ENCODE data around the gene C20orf96. TPM values are rescaled to one million over a fixed set of nuclear protein-coding genes. Genes with fewer than 3 reads are reported as not detected.

C20orf96 gene
- total RNA-seq, 1 experiment from 2014 or later = 3.8 TPM

DNA sequence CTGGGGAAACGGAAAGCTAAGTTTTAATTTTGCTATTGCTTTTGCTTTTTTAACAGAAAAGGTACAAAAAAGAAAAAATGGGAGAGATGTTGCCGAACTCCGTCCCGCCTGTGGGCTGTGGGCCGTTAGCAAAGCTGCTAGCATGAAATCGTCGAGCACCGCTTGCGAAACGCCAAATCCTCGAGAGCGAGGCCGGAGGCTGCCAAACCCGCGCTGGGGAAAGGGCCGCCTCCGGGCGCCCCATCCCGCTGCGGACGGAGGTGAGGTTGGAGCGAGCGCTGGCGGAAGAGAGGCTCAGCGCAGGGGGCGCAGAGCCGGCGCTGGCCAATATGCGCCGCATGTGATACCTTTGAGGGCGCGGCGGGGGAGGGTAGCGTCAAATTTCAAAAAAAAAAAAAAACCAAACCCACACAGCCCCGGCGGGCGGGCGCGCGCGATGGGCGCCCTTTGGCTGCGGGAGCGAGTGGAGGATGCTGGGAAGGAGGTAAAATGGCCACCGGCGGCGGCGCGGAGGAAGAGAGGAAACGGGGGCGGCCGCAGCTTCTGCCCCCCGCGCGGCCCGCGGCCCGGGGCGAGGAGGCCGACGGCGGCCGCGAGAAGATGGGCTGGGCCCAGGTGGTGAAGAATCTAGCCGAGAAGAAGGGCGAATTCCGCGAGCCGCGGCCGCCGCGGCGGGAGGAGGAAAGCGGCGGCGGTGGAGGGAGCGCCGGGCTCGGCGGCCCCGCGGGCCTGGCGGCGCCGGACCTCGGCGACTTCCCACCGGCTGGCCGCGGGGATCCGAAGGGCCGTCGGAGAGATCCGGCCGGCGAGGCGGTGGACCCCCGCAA is 6.8 kb upstream of the C20orf96 start, which contains the start of gene ZCCHC3:
ZCCHC3 (plus strand) TSS at position 473 of the 827 bp plus-strand sequence; CDS start at position 490, 17 bp downstream.
- CTCF ChIA-PET = interaction anchor here (0.7 to 4.2 kb wide), 9 partner anchors 15 to 36 kb away, joined by 3 to 18 read pairs (median 6); partner anchors contain the start of gene SOX12
- H3K4me3 Mint-ChIP-seq (ENCODE audit: unreplicated experiment) = peak within 1 kb of the TSS; percentile 93
- intact Hi-C loops (cut with micrococcal nuclease) = loop anchor here (1.0 kb wide), 1 partner anchor 27 kb away; no protein-coding TSS in a partner anchor
- no peaks in the 10 kb centered on the region for H3K9me3 Mint-ChIP-seq (ENCODE audit: unreplicated experiment)
- POLR2A ChIA-PET = interaction anchor here (0.6 to 4.8 kb wide), 22 partner anchors 10 to 246 kb away, joined by 3 to 60 read pairs (median 4); partner anchors contain the start of gene TRIB3
- peak within 1 kb of the TSS; percentile 99 for H3K27ac Mint-ChIP-seq (ENCODE audit: low read depth, unreplicated experiment)
- DNase-seq (ENCODE audit: unreplicated experiment) = peak; percentile 96
- no peaks in the 10 kb centered on the region for H3K27me3 Mint-ChIP-seq (ENCODE audit: insufficient read depth, unreplicated experiment)
- TF ChIP-seq, protein P1, sequence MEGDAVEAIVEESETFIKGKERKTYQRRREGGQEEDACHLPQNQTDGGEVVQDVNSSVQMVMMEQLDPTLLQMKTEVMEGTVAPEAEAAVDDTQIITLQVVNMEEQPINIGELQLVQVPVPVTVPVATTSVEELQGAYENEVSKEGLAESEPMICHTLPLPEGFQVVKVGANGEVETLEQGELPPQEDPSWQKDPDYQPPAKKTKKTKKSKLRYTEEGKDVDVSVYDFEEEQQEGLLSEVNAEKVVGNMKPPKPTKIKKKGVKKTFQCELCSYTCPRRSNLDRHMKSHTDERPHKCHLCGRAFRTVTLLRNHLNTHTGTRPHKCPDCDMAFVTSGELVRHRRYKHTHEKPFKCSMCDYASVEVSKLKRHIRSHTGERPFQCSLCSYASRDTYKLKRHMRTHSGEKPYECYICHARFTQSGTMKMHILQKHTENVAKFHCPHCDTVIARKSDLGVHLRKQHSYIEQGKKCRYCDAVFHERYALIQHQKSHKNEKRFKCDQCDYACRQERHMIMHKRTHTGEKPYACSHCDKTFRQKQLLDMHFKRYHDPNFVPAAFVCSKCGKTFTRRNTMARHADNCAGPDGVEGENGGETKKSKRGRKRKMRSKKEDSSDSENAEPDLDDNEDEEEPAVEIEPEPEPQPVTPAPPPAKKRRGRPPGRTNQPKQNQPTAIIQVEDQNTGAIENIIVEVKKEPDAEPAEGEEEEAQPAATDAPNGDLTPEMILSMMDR (IDR thresholded peaks at IDR 0.05; ENCODE audit: unreplicated experiment) = no peak
- TSS peak; percentile 78 for BruUV-seq (replicated peaks)
- H3K4me1 Mint-ChIP-seq (ENCODE audit: insufficient read depth, unreplicated experiment) = peaks cover 31% of the 10 kb centered on the region
- peaks cover 12% of the 10 kb centered on the region for H3K36me3 Mint-ChIP-seq (ENCODE audit: insufficient read depth, unreplicated experiment)

DNA sequence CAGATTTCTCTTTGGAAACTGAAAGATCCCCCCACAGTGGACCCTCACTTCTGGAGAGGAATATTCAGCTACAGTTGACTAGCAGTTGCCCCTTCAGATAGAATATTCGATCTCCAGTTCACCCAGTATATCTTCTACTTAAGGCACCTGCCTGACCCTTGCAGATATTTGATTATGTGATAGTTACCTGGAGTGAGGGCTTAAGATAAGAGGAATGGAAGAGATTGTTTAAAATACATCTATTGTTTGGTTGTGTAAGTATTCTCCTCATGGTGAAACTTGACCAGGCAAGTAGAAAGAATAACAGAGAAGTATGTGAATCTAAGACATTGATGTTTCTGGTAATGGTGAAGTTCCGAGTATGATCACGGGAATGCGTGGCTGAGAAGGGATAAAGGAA is 5.3 kb upstream of the C20orf96 start:
- H3K4me3 Mint-ChIP-seq (ENCODE audit: unreplicated experiment) = peak overlapping the region; percentile 93
- no peaks in the 10 kb centered on the region for H3K9me3 Mint-ChIP-seq (ENCODE audit: unreplicated experiment)
- CTCF ChIA-PET = interaction anchor here (0.6 to 1.6 kb wide), 5 partner anchors 27 to 79 kb away, joined by 3 to 6 read pairs (median 4); partner anchors contain the start of gene SOX12
- H3K36me3 Mint-ChIP-seq (ENCODE audit: insufficient read depth, unreplicated experiment) = peaks cover 12% of the 10 kb centered on the region
- POLR2A ChIA-PET = no interaction called here
- intact Hi-C loops (cut with micrococcal nuclease) = no loop called here
- H3K27me3 Mint-ChIP-seq (ENCODE audit: insufficient read depth, unreplicated experiment) = no peaks in the 10 kb centered on the region
- no TSS peak for BruUV-seq (replicated peaks)
- no peak for DNase-seq (ENCODE audit: unreplicated experiment)
- H3K27ac Mint-ChIP-seq (ENCODE audit: low read depth, unreplicated experiment) = no peak overlapping the region
- H3K4me1 Mint-ChIP-seq (ENCODE audit: insufficient read depth, unreplicated experiment) = peaks cover 21% of the 10 kb centered on the region
- TF ChIP-seq, protein P1 (IDR thresholded peaks at IDR 0.05; ENCODE audit: unreplicated experiment) = no peak

DNA sequence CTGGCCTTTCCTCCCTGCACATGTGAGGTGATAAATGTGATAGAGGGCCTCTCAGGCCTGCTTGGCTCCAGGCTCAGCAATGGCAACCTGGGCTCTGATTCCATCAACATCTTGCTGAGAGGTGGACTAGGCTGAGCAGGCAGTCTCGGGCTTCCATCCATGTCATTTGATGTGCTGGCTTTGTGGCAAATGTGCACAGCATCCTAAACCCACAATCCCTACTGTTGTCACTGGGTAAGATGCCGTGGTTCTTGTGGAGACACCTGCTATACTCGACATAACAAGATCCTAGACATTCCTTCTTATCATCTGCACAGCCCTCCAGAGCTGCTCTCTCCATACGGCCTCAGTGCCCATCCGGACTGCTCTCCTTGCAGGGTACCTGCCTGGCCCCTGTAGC is 4.1 kb upstream of the C20orf96 start:
- no peak overlapping the region for H3K27ac Mint-ChIP-seq (ENCODE audit: low read depth, unreplicated experiment)
- intact Hi-C loops (cut with micrococcal nuclease) = no loop called here
- H3K4me3 Mint-ChIP-seq (ENCODE audit: unreplicated experiment) = no peak overlapping the region
- POLR2A ChIA-PET = no interaction called here
- peaks cover 15% of the 10 kb centered on the region for H3K4me1 Mint-ChIP-seq (ENCODE audit: insufficient read depth, unreplicated experiment)
- DNase-seq (ENCODE audit: unreplicated experiment) = no peak
- H3K9me3 Mint-ChIP-seq (ENCODE audit: unreplicated experiment) = no peaks in the 10 kb centered on the region
- TF ChIP-seq, protein P1 (IDR thresholded peaks at IDR 0.05; ENCODE audit: unreplicated experiment) = no peak
- H3K36me3 Mint-ChIP-seq (ENCODE audit: insufficient read depth, unreplicated experiment) = peaks cover 12% of the 10 kb centered on the region
- no peaks in the 10 kb centered on the region for H3K27me3 Mint-ChIP-seq (ENCODE audit: insufficient read depth, unreplicated experiment)
- BruUV-seq (replicated peaks) = no TSS peak
- CTCF ChIA-PET = interaction anchor here (0.6 to 1.6 kb wide), 5 partner anchors 25 to 86 kb away, joined by 3 to 5 read pairs (median 3); partner anchors contain the start of gene TRIB3

DNA sequence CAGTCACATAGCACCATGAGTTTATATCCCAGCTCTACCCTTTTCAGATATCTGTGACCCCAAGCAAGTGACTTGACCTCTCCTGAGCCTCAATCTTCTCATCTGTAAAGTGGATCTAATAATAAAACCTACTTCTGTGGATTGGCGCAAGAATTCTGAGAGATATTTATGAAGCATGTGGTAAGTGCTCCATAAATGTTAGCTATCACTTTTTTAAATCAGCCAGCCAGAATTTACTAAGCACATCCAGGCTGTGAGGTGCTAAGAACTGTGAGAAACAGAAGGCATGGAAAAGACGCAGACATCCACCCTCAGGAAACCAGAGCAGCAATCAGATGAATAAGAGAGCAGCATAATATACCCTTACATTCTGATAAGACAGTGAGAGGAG is 862 bp downstream of the C20orf96 start:
- CTCF ChIA-PET = interaction anchor here (0.7 kb wide), 1 partner anchor 53 kb away, joined by 3 read pairs; no protein-coding TSS in a partner anchor
- POLR2A ChIA-PET = interaction anchor here (1.0 to 3.3 kb wide), 3 partner anchors 9 to 35 kb away, joined by 4 to 32 read pairs (median 8); partner anchors contain the start of gene SOX12
- DNase-seq (ENCODE audit: unreplicated experiment) = no peak
- TF ChIP-seq, protein P1 (IDR thresholded peaks at IDR 0.05; ENCODE audit: unreplicated experiment) = no peak
- Mint-ChIP-seq H3K36me3 (ENCODE audit: insufficient read depth, unreplicated experiment) (no peaks in the 10 kb centered on the region), H3K9me3 (ENCODE audit: unreplicated experiment) (no peaks in the 10 kb centered on the region), H3K27ac (ENCODE audit: low read depth, unreplicated experiment) (no peak overlapping the region), H3K4me1 (ENCODE audit: insufficient read depth, unreplicated experiment) (peaks cover 9% of the 10 kb centered on the region), H3K27me3 (ENCODE audit: insufficient read depth, unreplicated experiment) (no peaks in the 10 kb centered on the region), H3K4me3 (ENCODE audit: unreplicated experiment) (no peak overlapping the region)
- intact Hi-C loops (cut with micrococcal nuclease) = no loop called here
- no TSS peak for BruUV-seq (replicated peaks)
